GM20000 (cell line): ENCODE results near the gene GOLGA6L10.
"Not testable (repeated sequence)": the region's sequence is repeated elsewhere in the genome, so short reads cannot be mapped to it uniquely, and the experiment has no call there.

Experiments used
- DNase-seq: peaks from one replicate; pipeline ENCODE4 v3.0.0; 2012; ENCODE audit warnings: low spot score
- TF ChIP-seq, protein P1 (sequence below): IDR thresholded peaks from 2 replicates; pipeline ENCODE4 v1.5.1; 2012; ENCODE audit warnings: mild to moderate bottlenecking, control low read depth; ENCODE audit errors: extremely low read depth, missing control alignments

The GOLGA6L10 gene

DNA sequence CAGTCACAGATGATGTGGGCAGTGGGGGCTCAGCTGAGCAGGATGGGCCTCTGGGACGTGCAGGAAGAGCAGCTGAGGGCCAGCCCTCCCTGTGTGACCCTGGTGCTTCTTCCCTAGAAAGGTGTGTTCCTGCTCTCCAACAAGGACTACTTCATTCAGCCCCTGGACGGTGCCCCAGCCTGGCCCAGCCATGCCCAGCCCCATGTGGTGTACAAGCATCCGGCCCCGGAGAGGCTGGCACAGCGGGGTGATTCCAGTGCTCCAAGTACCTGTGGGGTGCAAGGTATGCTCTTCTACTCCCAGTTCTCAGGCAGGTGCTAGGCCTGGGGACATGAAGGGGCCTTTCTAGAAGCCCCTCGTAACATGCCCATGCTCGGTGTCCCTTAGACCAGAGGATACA lies 48.4 kb downstream of the GOLGA6L10 start:
- no peak for DNase-seq
- TF ChIP-seq, protein P1, sequence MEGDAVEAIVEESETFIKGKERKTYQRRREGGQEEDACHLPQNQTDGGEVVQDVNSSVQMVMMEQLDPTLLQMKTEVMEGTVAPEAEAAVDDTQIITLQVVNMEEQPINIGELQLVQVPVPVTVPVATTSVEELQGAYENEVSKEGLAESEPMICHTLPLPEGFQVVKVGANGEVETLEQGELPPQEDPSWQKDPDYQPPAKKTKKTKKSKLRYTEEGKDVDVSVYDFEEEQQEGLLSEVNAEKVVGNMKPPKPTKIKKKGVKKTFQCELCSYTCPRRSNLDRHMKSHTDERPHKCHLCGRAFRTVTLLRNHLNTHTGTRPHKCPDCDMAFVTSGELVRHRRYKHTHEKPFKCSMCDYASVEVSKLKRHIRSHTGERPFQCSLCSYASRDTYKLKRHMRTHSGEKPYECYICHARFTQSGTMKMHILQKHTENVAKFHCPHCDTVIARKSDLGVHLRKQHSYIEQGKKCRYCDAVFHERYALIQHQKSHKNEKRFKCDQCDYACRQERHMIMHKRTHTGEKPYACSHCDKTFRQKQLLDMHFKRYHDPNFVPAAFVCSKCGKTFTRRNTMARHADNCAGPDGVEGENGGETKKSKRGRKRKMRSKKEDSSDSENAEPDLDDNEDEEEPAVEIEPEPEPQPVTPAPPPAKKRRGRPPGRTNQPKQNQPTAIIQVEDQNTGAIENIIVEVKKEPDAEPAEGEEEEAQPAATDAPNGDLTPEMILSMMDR: no peak

DNA sequence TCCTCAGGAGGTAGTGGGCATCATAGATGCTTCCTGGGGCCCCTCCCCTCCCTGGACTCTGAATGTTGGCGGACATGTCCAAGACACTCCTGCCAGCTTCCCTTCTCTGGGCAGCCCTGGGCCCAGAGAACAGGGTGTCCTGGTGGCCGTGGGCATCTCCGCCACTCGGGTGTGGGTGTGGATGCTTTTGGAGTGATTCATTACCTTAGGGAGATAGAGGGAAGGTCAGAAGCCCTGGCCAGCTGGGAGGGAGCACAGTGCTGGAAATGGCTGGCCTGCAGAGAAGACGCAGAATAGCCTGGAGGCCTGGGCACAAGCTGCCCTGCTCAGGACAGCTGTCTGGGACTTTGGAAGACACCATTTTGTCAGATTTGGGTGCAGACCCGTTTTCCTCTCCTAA lies 48.9 kb downstream of the GOLGA6L10 start:
- not testable (repeated sequence) for DNase-seq

DNA sequence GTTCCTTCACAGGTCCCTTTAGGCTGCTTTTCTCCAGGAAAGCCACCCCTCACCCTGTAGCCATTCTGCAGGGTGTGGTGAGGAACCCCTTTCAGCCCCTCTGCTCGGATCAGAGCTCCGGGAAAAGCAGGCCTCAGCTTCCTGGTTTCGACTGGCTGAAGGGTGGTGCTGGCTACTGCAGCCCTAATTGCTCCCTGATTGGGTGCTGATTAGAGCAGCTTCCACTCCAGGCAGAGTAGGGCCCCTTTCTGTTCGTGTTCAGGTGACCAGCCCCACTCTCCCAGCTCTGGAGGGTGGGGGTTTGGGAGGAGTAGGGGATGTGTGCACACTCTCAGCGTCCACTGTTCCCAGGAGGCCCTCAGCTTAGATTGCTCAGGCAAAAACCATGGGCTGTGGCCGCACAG lies 49.8 kb downstream of the GOLGA6L10 start:
- DNase-seq: not testable (repeated sequence)

DNA sequence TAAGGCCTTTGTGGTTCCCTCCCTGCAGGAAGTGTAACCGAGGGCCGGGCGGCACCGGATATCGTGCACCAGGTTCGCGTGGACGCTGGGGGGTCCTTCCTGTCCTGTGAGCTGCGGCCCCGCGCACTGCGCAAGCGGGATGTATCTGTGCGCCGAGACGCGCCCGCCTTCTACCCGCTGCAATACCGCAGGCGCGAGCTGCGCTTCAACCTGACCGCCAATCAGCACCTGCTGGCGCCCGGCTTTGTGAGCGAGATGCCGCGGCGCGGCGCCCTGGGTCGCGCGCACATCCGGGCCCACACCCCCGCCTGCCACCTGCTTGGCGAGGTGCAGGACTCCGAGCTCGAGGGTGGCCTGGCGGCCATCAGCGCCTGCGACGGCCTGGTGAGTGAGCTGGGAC lies 50.8 kb downstream of the GOLGA6L10 start:
- TF ChIP-seq, protein P1: no peak

DNA sequence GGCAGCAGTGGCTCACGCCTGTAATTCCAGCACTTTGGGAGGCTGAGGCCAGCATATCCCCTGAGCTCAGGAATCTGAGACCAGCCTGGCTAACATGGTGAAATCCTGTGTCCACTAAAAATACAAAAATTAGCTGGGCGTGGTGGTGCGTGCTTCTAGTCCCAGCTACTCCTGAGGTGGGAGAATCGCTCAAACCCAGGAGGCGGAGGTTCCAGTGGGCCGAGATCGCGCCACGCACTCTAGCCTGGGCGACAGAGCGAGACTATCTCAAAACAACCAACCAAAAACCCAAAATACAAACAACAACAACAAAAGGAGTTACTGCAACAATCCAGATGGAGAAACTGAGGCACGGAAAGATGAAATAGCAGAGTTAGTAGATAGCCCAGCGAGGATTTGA lies 51.2 kb downstream of the GOLGA6L10 start:
- TF ChIP-seq, protein P1: no peak
- DNase-seq: no peak

More for the DNA sequence above, 50.8 kb downstream of the GOLGA6L10 start:
- DNase-seq: no peak

DNA sequence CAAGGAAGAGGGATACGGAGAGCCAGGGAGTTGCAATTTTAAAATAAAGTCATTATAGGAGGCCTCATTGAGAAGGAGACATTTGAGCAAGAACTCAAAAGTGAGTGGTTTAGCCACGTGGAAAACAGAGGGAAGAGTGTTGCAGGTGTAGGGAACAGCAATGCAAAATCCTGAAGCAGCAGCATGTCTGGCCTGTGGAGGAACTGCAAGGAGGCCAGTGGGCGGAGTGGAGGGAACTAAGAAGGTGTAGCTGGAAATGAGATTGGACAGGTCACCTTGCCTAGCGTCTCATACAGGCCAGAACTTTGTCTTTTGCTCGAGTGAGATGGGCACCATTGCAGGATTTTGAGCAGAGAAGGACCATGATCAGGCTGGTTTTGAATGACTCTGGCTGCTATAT lies 51.7 kb downstream of the GOLGA6L10 start:
- TF ChIP-seq, protein P1: no peak
- DNase-seq: no peak

DNA sequence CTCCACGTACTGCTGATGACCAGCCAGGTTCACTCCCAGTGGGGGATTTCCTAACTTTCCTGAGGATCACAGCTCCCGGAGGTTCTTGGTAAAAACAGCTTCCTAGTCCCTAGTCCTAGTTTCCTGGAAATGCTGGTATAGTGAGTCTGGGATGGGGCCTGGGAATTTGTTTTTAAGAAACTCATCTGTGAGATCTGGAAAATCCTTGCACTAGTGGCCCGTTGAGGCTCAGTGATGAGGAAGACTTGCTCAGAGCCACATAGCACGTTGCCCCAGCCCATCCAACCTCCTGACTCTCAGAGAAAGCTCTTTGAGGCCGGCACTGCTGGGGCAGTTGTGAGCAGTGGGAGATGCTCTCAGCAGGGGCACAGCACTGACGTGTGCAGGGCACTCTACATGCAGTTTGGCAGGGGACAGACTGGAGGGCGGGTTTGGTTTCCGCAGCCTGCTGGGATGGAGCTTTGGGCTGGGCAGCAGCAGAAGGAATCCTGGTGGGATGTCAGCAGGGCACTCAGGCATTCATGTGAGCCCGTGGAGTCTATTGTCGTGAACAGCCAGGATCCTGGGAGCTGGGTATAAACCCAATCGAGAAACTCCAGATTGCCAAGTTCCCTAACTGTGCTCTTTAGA lies 55.1 kb downstream of the GOLGA6L10 start:
- no peak for DNase-seq
- TF ChIP-seq, protein P1: no peak

DNA sequence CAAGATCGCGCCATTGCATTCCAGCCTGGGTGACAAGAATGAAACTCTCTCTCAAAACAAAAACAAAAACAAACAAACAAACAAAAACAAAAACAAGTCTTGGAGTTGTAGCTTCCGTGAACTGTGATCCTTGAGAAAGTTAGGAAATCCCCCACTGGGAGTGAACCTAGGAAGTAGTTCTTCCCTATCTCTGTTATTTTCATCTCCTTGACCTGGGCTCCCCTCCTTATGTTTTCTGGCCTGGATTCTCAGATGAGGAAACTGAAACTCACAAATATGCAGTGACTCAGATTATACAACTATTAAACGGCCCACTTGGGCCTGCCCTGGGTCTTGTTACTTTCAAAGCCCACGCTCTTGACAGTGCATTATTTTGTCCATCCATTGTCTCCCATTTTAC lies 57.0 kb downstream of the GOLGA6L10 start:
- TF ChIP-seq, protein P1: no peak

More for the DNA sequence above, 57.0 kb downstream of the GOLGA6L10 start:
- no peak for DNase-seq
